ENCODE data around the gene RB1. TPM values are rescaled to one million over a fixed set of nuclear protein-coding genes. Genes with fewer than 3 reads are reported as not detected.
"Not testable (repeated sequence)": the region's sequence is repeated elsewhere in the genome, so short reads cannot be mapped to it uniquely, and the experiment has no call there.

RB1 gene
- total and polyA plus RNA-seq, 2 donors from 2014 or later: 12.3 to 46.5 TPM

DNA sequence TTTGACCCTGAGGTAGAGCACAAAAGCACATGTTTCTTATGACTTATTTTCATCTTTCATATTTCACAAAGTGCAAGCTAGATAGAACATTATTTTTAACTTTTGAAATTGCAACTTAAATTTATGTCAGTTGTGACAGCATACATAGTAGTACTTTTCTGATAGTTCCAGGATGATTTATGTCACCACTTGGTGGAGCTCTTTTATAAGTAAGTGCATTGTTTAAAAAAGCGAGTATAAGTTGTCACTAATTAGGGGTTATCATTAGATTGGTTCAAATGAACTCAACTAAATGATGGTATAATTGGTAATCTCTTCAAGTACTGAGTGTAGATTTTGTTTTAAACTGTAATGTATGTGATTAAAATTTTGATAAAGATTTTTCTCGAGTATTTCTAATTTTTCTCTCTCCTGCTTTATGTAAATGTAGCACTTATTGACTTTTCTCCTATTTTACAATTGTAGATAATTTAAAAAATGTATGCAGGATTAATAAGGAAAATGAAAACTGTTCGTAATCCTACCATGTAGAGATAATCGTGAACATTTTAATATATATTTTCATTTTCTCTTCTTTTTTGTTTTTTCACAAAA lies 31.1 kb downstream of the RB1 start:
- DNase-seq (peak in 2 of 5 donors; percentile 34 to 37), FAIRE-seq (peak; percentile 83)
- TF ChIP-seq, protein P1, sequence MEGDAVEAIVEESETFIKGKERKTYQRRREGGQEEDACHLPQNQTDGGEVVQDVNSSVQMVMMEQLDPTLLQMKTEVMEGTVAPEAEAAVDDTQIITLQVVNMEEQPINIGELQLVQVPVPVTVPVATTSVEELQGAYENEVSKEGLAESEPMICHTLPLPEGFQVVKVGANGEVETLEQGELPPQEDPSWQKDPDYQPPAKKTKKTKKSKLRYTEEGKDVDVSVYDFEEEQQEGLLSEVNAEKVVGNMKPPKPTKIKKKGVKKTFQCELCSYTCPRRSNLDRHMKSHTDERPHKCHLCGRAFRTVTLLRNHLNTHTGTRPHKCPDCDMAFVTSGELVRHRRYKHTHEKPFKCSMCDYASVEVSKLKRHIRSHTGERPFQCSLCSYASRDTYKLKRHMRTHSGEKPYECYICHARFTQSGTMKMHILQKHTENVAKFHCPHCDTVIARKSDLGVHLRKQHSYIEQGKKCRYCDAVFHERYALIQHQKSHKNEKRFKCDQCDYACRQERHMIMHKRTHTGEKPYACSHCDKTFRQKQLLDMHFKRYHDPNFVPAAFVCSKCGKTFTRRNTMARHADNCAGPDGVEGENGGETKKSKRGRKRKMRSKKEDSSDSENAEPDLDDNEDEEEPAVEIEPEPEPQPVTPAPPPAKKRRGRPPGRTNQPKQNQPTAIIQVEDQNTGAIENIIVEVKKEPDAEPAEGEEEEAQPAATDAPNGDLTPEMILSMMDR (IDR thresholded peaks at IDR 0.05; ENCODE audit: borderline replicate concordance, extremely low read depth, insufficient read depth): peak; percentile 42
- Histone ChIP-seq H3K9ac (ENCODE audit: low read length in 3 of 3) (no peak overlapping the region), H3K36me3 (ENCODE audit: control insufficient read depth in 2 of 3, insufficient read depth in 3 of 3, low read length in 3 of 3) (no peaks in the 10 kb centered on the region), H3K4me1 (ENCODE audit: control insufficient read depth in 2 of 3, insufficient read depth in 2 of 3, low read depth in 1 of 3, low read length in 3 of 3) (peaks cover 0 to 5% (median 0%) of the 10 kb centered on the region in 3 donors), H3K9me3 (ENCODE audit: control insufficient read depth in 2 of 3, insufficient read depth in 1 of 3, low read length in 3 of 3) (peaks cover 0 to 2% (median 0%) of the 10 kb centered on the region in 3 donors), H3K27me3 (ENCODE audit: control insufficient read depth, insufficient read depth, low read length) (no peaks in the 10 kb centered on the region), H3K27ac (ENCODE audit: low read depth in 2 of 2, low read length in 2 of 2) (no peak overlapping the region), H3K4me3 (ENCODE audit: low read length in 3 of 3) (no peak overlapping the region)
- intact Hi-C loops (cut with DNase I): no loop called here

GRCh38 chr13:48339198-48339597 lies 35.6 kb downstream of the RB1 start:
- H3K36me3 ChIP-seq (ENCODE audit: control insufficient read depth in 2 of 3, insufficient read depth in 3 of 3, low read length in 3 of 3); H3K9ac ChIP-seq (ENCODE audit: low read length in 3 of 3); intact Hi-C loops (cut with DNase I); H3K4me1 ChIP-seq (ENCODE audit: control insufficient read depth in 2 of 3, insufficient read depth in 2 of 3, low read depth in 1 of 3, low read length in 3 of 3); FAIRE-seq; H3K27ac ChIP-seq (ENCODE audit: low read depth in 2 of 2, low read length in 2 of 2); H3K9me3 ChIP-seq (ENCODE audit: control insufficient read depth in 2 of 3, insufficient read depth in 1 of 3, low read length in 3 of 3); H3K4me3 ChIP-seq (ENCODE audit: low read length in 3 of 3); H3K27me3 ChIP-seq (ENCODE audit: control insufficient read depth, insufficient read depth, low read length): not testable (repeated sequence)
- DNase-seq: peak in 1 of 5 donors; percentile 48

- DNase-seq (no peak), FAIRE-seq (no peak)
- H3K9ac ChIP-seq (ENCODE audit: low read length in 3 of 3): no peak overlapping the region
- H3K27ac ChIP-seq (ENCODE audit: low read depth in 2 of 2, low read length in 2 of 2): no peak overlapping the region
- H3K4me1 ChIP-seq (ENCODE audit: control insufficient read depth in 2 of 3, insufficient read depth in 2 of 3, low read depth in 1 of 3, low read length in 3 of 3): no peaks in the 10 kb centered on the region
- TF ChIP-seq, protein P1 (IDR thresholded peaks at IDR 0.05; ENCODE audit: borderline replicate concordance, extremely low read depth, insufficient read depth): no peak
- no peaks in the 10 kb centered on the region for H3K27me3 ChIP-seq (ENCODE audit: control insufficient read depth, insufficient read depth, low read length)
- peaks cover 0 to under 1% (median 0%) of the 10 kb centered on the region in 3 donors for H3K36me3 ChIP-seq (ENCODE audit: control insufficient read depth in 2 of 3, insufficient read depth in 3 of 3, low read length in 3 of 3)
- H3K4me3 ChIP-seq (ENCODE audit: low read length in 3 of 3): no peak overlapping the region
- intact Hi-C loops (cut with DNase I): no loop called here
- peaks cover 0 to 5% (median 0%) of the 10 kb centered on the region in 3 donors for H3K9me3 ChIP-seq (ENCODE audit: control insufficient read depth in 2 of 3, insufficient read depth in 1 of 3, low read length in 3 of 3)
Measured at GRCh38 chr13:48344264-48344663, 40.7 kb downstream of the RB1 start.

DNA sequence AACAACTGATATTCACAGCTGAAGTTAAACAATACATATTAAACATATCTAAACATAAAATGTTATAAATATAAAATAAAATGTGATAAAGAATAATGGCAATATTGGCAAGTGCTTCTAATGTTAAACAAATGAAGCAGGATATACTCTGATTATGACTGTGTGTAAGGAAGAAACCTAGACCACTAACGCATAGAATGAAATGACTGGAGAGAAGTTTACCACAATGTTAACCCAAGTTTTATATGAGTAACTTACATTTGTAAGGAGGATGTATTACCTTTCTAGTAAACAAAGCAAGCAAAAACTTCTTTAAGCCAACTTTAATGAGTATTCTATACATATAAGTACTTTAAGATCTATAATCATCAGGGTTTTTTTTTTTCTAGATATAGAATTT lies 43.0 kb downstream of the RB1 start:
- Histone ChIP-seq H3K27me3 (ENCODE audit: control insufficient read depth, insufficient read depth, low read length) (no peaks in the 10 kb centered on the region), H3K4me3 (ENCODE audit: low read length in 3 of 3) (no peak overlapping the region), H3K9ac (ENCODE audit: low read length in 3 of 3) (no peak overlapping the region), H3K9me3 (ENCODE audit: control insufficient read depth in 2 of 3, insufficient read depth in 1 of 3, low read length in 3 of 3) (no peaks in the 10 kb centered on the region), H3K4me1 (ENCODE audit: control insufficient read depth in 2 of 3, insufficient read depth in 2 of 3, low read depth in 1 of 3, low read length in 3 of 3) (no peaks in the 10 kb centered on the region), H3K27ac (ENCODE audit: low read depth in 2 of 2, low read length in 2 of 2) (no peak overlapping the region), H3K36me3 (ENCODE audit: control insufficient read depth in 2 of 3, insufficient read depth in 3 of 3, low read length in 3 of 3) (peaks cover 0 to 5% (median 4%) of the 10 kb centered on the region in 3 donors)
- TF ChIP-seq, protein P1 (IDR thresholded peaks at IDR 0.05; ENCODE audit: borderline replicate concordance, extremely low read depth, insufficient read depth): no peak
- intact Hi-C loops (cut with DNase I): no loop called here
- DNase-seq (no peak), FAIRE-seq (no peak)

Measured in kidney (tissue), 14 donors.